GM23248 (cell line): ENCODE results near the gene RUFY3.

Experiments
- EZH2 ChIP-seq: fragments of 200-600 bp; sonication (generic); IDR thresholded peaks from 2 replicates; pipeline ENCODE4 v1.6.1; 2018; ENCODE audit warnings: antibody characterized with exemption, mild to moderate bottlenecking; ENCODE audit not compliant: insufficient read depth, poor library complexity, severe bottlenecking
- EZH2phosphoT487 ChIP-seq: fragments of 200-600 bp; sonication (generic); IDR thresholded peaks from 2 replicates; pipeline ENCODE4 v1.6.1; 2018; ENCODE audit warnings: antibody characterized with exemption, moderate library complexity, mild to moderate bottlenecking, low read depth; ENCODE audit not compliant: insufficient read depth

DNA sequence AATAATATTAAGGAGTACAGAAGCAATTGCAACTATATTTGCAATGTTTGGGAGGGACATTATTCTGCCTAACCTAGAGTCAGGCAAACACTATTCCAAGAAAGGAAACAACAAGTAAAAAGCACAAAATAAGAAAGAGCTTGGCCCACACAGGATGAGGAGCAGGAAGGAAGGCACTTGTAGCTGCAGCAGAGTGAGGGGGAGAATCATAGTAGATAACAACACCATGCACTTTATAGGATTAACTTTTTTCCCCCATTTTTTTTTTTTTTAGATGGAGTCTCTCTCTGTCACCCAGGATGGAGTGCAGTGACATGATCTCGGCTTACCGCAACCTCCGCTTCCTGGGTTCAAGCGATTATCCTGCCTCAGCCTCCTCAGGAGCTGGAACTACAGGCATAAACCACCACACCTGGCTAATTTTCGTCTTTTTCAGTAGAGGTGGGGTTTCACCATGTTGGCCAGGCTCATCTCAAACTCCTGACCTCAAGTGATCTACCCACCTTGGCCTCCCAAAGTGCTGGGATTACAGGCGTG, 45.1 kb upstream of the RUFY3 start:
- no peak for TF ChIP-seq EZH2
- no peak for TF ChIP-seq EZH2phosphoT487
